ENCODE measurements around the gene ATAD2B. TPM values are rescaled to one million over a fixed set of nuclear protein-coding genes. Genes with fewer than 3 reads are reported as not detected.
"Not testable (repeated sequence)": the region's sequence is repeated elsewhere in the genome, so short reads cannot be mapped to it uniquely, and the experiment has no call there.

The ATAD2B gene
- polyA plus RNA-seq, 1 of the 3 experiments (the other 2 are of a cell fraction): 1.3 TPM

- no peaks in the 10 kb centered on the region for H3K9me2 ChIP-seq
- H2AFZ ChIP-seq (ENCODE audit: low read depth): no peak overlapping the region
- no peak overlapping the region for H3K27ac ChIP-seq (ENCODE audit: low read depth in 2 of 2, low read length in 1 of 2)
- no peaks in the 10 kb centered on the region for H3F3A ChIP-seq (replicated peaks; ENCODE audit: insufficient read depth)
- ChIA-PET POLR2A (interaction anchor here (0.7 kb wide), 1 partner anchor 527 kb away, joined by 5 read pairs; no protein-coding TSS in a partner anchor), CTCF (no interaction called here)
- no peak overlapping the region for H3K9ac ChIP-seq
- H3K27me3 ChIP-seq (ENCODE audit: insufficient read depth): no peaks in the 10 kb centered on the region
- H3K4me2 ChIP-seq: no peak overlapping the region
- no peaks in the 10 kb centered on the region; a peak in 2 of 4 replicates for H3K4me1 ChIP-seq (ENCODE audit: control insufficient read depth in 1 of 2, insufficient read depth in 2 of 2, low read depth in 1 of 2, low read length in 1 of 2)
- H3K79me2 ChIP-seq (ENCODE audit: insufficient read depth): no peaks in the 10 kb centered on the region
- WGBS (ENCODE audit: low lambda C conversion rate): 98% methylated on average over 2 of the region's 2 CpGs
- no peak overlapping the region for H3K4me3 ChIP-seq (ENCODE audit: low read depth in 2 of 2, low read length in 1 of 2)
- no peak for DNase-seq
- H4K20me1 ChIP-seq (ENCODE audit: insufficient read depth): no peaks in the 10 kb centered on the region
- peaks cover 25 to 27% of the 10 kb centered on the region in 2 experiments for H3K36me3 ChIP-seq (replicated peaks in 1 of 2; ENCODE audit: control insufficient read depth in 1 of 2, insufficient read depth in 2 of 2, low read length in 1 of 2)
- TF ChIP-seq YY1 (IDR thresholded peaks at IDR 0.05; ENCODE audit: low read depth): no peak
- TF ChIP-seq RAD21 (IDR thresholded peaks at IDR 0.05; ENCODE audit: low read length): no peak
- no peak for TF ChIP-seq TEAD4 (IDR thresholded peaks at IDR 0.05; ENCODE audit: borderline replicate concordance, insufficient read depth)
- TF ChIP-seq FOSL2 (IDR thresholded peaks at IDR 0.05; ENCODE audit: borderline replicate concordance, low read depth): no peak
- TF ChIP-seq TAF1 (IDR thresholded peaks at IDR 0.05; ENCODE audit: borderline replicate concordance, low read depth, low read length): no peak
- no peaks in the 10 kb centered on the region for H3K9me3 ChIP-seq
Measured at GRCh38 chr2:23782126-23782525, 144.8 kb downstream of the ATAD2B start.

DNA sequence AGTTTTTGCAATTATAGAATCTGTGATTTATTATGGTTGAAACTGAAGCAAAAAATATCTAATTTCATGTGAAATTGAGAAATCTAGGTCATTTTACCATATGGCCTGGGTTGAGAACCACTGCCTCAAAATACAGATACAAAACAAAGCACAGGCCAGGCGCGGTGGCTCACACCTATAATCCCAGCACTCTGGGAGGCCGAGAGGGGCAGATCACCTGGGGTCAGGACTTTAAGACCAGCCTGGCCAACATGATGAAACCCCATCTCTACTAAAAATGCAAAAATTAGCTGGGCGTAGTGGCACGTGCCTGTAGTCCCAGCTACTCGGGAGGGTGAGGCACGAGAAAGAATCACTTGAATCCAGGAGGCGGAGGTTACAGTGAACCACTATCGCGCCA is 146.5 kb downstream of the ATAD2B start:
- POLR2A ChIA-PET: not testable (repeated sequence)

GRCh38 chr2:23777826-23778225 is 149.1 kb downstream of the ATAD2B start:
- Histone ChIP-seq H3K4me1 (ENCODE audit: control insufficient read depth in 1 of 2, insufficient read depth in 2 of 2, low read depth in 1 of 2, low read length in 1 of 2) (no peaks in the 10 kb centered on the region; a peak in 2 of 4 replicates), H3K9ac (no peak overlapping the region), H3K27ac (ENCODE audit: low read depth in 2 of 2, low read length in 1 of 2) (no peak overlapping the region), H3K79me2 (ENCODE audit: insufficient read depth) (no peaks in the 10 kb centered on the region), H3K4me3 (ENCODE audit: low read depth in 2 of 2, low read length in 1 of 2) (no peak overlapping the region), H3K9me2 (no peaks in the 10 kb centered on the region), H3K4me2 (no peak overlapping the region), H3K27me3 (ENCODE audit: insufficient read depth) (no peaks in the 10 kb centered on the region), H3K36me3 (replicated peaks in 1 of 2; ENCODE audit: control insufficient read depth in 1 of 2, insufficient read depth in 2 of 2, low read length in 1 of 2) (peaks cover 4 to 30% of the 10 kb centered on the region in 2 experiments), H3K9me3 (no peaks in the 10 kb centered on the region), H2AFZ (ENCODE audit: low read depth) (no peak overlapping the region), H4K20me1 (ENCODE audit: insufficient read depth) (no peaks in the 10 kb centered on the region), H3F3A (replicated peaks; ENCODE audit: insufficient read depth) (no peaks in the 10 kb centered on the region)
- WGBS (ENCODE audit: low lambda C conversion rate): 75% methylated on average over 2 of the region's 2 CpGs
- DNase-seq: peak; percentile 9
- POLR2A ChIA-PET: no interaction called here
- CTCF ChIA-PET: no interaction called here
- TF ChIP-seq CHD2 (IDR thresholded peaks at IDR 0.05; ENCODE audit: low read length, partially characterized antibody): no peak
- no peak for TF ChIP-seq NFIC (IDR thresholded peaks at IDR 0.05; ENCODE audit: borderline replicate concordance)
- no peak for TF ChIP-seq POLR2AphosphoS5 (IDR thresholded peaks at IDR 0.05; ENCODE audit: low read depth, low read length)
- TF ChIP-seq USF2 (IDR thresholded peaks at IDR 0.05; ENCODE audit: borderline replicate concordance, low read depth, low read length): no peak
- no peak for TF ChIP-seq FOSL2 (IDR thresholded peaks at IDR 0.05; ENCODE audit: borderline replicate concordance, low read depth)
- TF ChIP-seq MXI1 (IDR thresholded peaks at IDR 0.05; ENCODE audit: low read depth, low read length): no peak
- no peak for TF ChIP-seq IRF3 (IDR thresholded peaks at IDR 0.05; ENCODE audit: low read depth, low read length)
- TF ChIP-seq RCOR1 (IDR thresholded peaks at IDR 0.05; ENCODE audit: low read length): no peak
- no peak for TF ChIP-seq YY1 (IDR thresholded peaks at IDR 0.05; ENCODE audit: low read depth)
- no peak for TF ChIP-seq SMC3 (IDR thresholded peaks at IDR 0.05; ENCODE audit: low read depth, low read length)
- no peak for TF ChIP-seq RXRA (IDR thresholded peaks at IDR 0.05; ENCODE audit: borderline replicate concordance, low read depth)
- TF ChIP-seq TEAD4 (IDR thresholded peaks at IDR 0.05; ENCODE audit: borderline replicate concordance, insufficient read depth): no peak
- no peak for TF ChIP-seq FOXM1 (IDR thresholded peaks at IDR 0.05; ENCODE audit: low read depth)
- TF ChIP-seq RFX5 (IDR thresholded peaks at IDR 0.05; ENCODE audit: low read length): no peak
- no peak for TF ChIP-seq TAF1 (IDR thresholded peaks at IDR 0.05; ENCODE audit: borderline replicate concordance, low read depth, low read length)
- TF ChIP-seq RAD21 (IDR thresholded peaks at IDR 0.05; ENCODE audit: low read length): no peak
- TF ChIP-seq FOXJ3 (CRISPR knock-in tag; IDR thresholded peaks at IDR 0.05): no peak

More for the DNA sequence above, 146.5 kb downstream of the ATAD2B start:
- H3K4me2 ChIP-seq; H3K79me2 ChIP-seq (ENCODE audit: insufficient read depth); H3K4me1 ChIP-seq (ENCODE audit: control insufficient read depth in 1 of 2, insufficient read depth in 2 of 2, low read depth in 1 of 2, low read length in 1 of 2); H3K4me3 ChIP-seq (ENCODE audit: low read depth in 2 of 2, low read length in 1 of 2); H3F3A ChIP-seq (replicated peaks; ENCODE audit: insufficient read depth); H3K27me3 ChIP-seq (ENCODE audit: insufficient read depth); H3K9ac ChIP-seq; DNase-seq; H2AFZ ChIP-seq (ENCODE audit: low read depth); H3K9me3 ChIP-seq; H3K9me2 ChIP-seq; H4K20me1 ChIP-seq (ENCODE audit: insufficient read depth); H3K27ac ChIP-seq (ENCODE audit: low read depth in 2 of 2, low read length in 1 of 2): not testable (repeated sequence)
- CTCF ChIA-PET: interaction anchor here (1.0 kb wide), 1 partner anchor 16 kb away, joined by 3 read pairs; no protein-coding TSS in a partner anchor
- H3K36me3 ChIP-seq (replicated peaks in 1 of 2; ENCODE audit: control insufficient read depth in 1 of 2, insufficient read depth in 2 of 2, low read length in 1 of 2): peaks cover 15 to 20% of the 10 kb centered on the region in 2 experiments
- 95% methylated on average over 10 of the region's 10 CpGs for WGBS (ENCODE audit: low lambda C conversion rate)
